SU-DHL-6 (cell line): Measurements from ENCODE around the gene TMEM184C.

ENCODE experiments used
- H2AFZ ChIP-seq: fragments of 200-600 bp; sonication (generic); 2 replicates; pipeline ENCODE4 v1.6.1; 2014; ENCODE audit warnings: low read depth, mild to moderate bottlenecking, moderate library complexity, mixed read lengths, antibody characterized with exemption, low read length; ENCODE audit not compliant: severe bottlenecking
- H3F3A ChIP-seq: fragments of 200-600 bp; shearing (Covaris generic); 2 replicates; pipeline ENCODE4 v1.6.0; 2016; ENCODE audit warnings: antibody characterized with exemption, mild to moderate bottlenecking; ENCODE audit not compliant: insufficient read depth
- H3K27ac ChIP-seq: fragments of 200-600 bp; sonication (generic); 2 replicates; pipeline ENCODE4 v1.5.1; 2016; ENCODE audit warnings: low read depth, mild to moderate bottlenecking, low read length, moderate library complexity, mixed read lengths
- H3K27me3 ChIP-seq: fragments of 200-600 bp; sonication (generic), shearing (Covaris generic); 2 replicates; pipeline ENCODE4 v1.6.0; 2014; ENCODE audit warnings: mild to moderate bottlenecking, low read length
- H3K36me3 ChIP-seq: fragments of 200-600 bp; sonication (generic); 2 replicates; pipeline ENCODE4 v1.6.1; 2014; ENCODE audit warnings: mild to moderate bottlenecking, low read length, mixed read lengths
- H3K4me2 ChIP-seq: fragments of 300-600, 200-600 bp; shearing (Covaris generic), sonication (generic); 2 replicates; pipeline ENCODE4 v1.6.0; 2014; ENCODE audit warnings: low read length, low read depth, mild to moderate bottlenecking; ENCODE audit not compliant: poor library complexity, severe bottlenecking
- H3K4me3 ChIP-seq: fragments of 200-600 bp; sonication (generic); 2 replicates; pipeline ENCODE4 v1.5.1; 2014; ENCODE audit warnings: antibody characterized with exemption, low read length, mild to moderate bottlenecking, mixed read lengths; ENCODE audit not compliant: insufficient read depth, poor library complexity, severe bottlenecking
- H3K79me2 ChIP-seq: fragments of 200-600 bp; sonication (generic); 2 replicates; pipeline ENCODE4 v1.6.1; 2014; ENCODE audit warnings: mild to moderate bottlenecking, low read length, moderate library complexity; ENCODE audit not compliant: insufficient read depth
- H3K9ac ChIP-seq: fragments of 200-600 bp; sonication (generic); 2 replicates; pipeline ENCODE4 v1.7.0; 2014; ENCODE audit warnings: mild to moderate bottlenecking, low read length
- H3K9me2 ChIP-seq: fragments of 200-600 bp; sonication (generic); replicated peaks from 2 replicates; pipeline ENCODE4 v1.6.1; 2014; ENCODE audit warnings: low read length; ENCODE audit not compliant: insufficient read depth
- H3K9me3 ChIP-seq: fragments of 200-600 bp; sonication (generic); 2 replicates; pipeline ENCODE4 v1.6.1; 2014; ENCODE audit warnings: low read length, mixed read lengths; ENCODE audit not compliant: insufficient read depth
- H4K20me1 ChIP-seq: fragments of 200-600 bp; sonication (generic); 2 replicates; pipeline ENCODE4 v1.6.1; 2014; ENCODE audit warnings: low read depth, mild to moderate bottlenecking, antibody characterized with exemption, low read length, moderate library complexity, mixed read lengths
- CTCF ChIP-seq: fragments of 200-600 bp; sonication (generic); IDR thresholded peaks from one replicate; pipeline ENCODE4 v1.5.1; 2017; ENCODE audit warnings: antibody characterized with exemption, mild to moderate bottlenecking, low read length, moderate library complexity; ENCODE audit not compliant: insufficient read depth, poor library complexity, severe bottlenecking
- EZH2phosphoT487 ChIP-seq: fragments of 200-600 bp; sonication (generic), shearing (Covaris generic); conservative IDR thresholded peaks from 2 replicates; pipeline ENCODE4 v1.6.1; 2018; ENCODE audit warnings: mild to moderate bottlenecking, antibody characterized with exemption, low read length, moderate library complexity, mixed read lengths

Gene TMEM184C

GRCh38 chr4:147626903-147627302, 9.7 kb downstream of the TMEM184C start:
- no peaks in the 10 kb centered on the region for H3K9me2 ChIP-seq
- H3K4me3 ChIP-seq: no peak overlapping the region
- H2AFZ ChIP-seq: no peak overlapping the region
- H3F3A ChIP-seq: peaks cover 8% of the 10 kb centered on the region; the same call in 1 of the 2 replicates
- TF ChIP-seq EZH2phosphoT487 (no peak), CTCF (no peak)
- H3K36me3 ChIP-seq: peaks cover 44% of the 10 kb centered on the region
- H3K4me2 ChIP-seq: no peak overlapping the region
- H3K27ac ChIP-seq: no peak overlapping the region
- H3K9me3 ChIP-seq: no peaks in the 10 kb centered on the region
- no peak overlapping the region for H3K9ac ChIP-seq
- H3K79me2 ChIP-seq: peaks cover 15% of the 10 kb centered on the region; the same call in 1 of the 2 replicates
- H4K20me1 ChIP-seq: no peaks in the 10 kb centered on the region
- no peaks in the 10 kb centered on the region for H3K27me3 ChIP-seq

- Histone ChIP-seq H3F3A (peaks cover 8% of the 10 kb centered on the region; the same call in 1 of the 2 replicates), H3K36me3 (peaks cover 44% of the 10 kb centered on the region), H3K79me2 (0 out of 2 replicates have a peak, but pooled peaks cover 4% of the 10 kb centered on the region), H3K4me2 (no peak overlapping the region), H2AFZ (no peak overlapping the region), H3K27ac (no peak overlapping the region), H3K9ac (no peak overlapping the region), H3K4me3 (no peak overlapping the region), H4K20me1 (no peaks in the 10 kb centered on the region), H3K9me3 (no peaks in the 10 kb centered on the region), H3K27me3 (no peaks in the 10 kb centered on the region), H3K9me2 (no peaks in the 10 kb centered on the region)
- TF ChIP-seq CTCF: no peak
- no peak for TF ChIP-seq EZH2phosphoT487
These were observed 11.2 kb downstream of the TMEM184C start for GRCh38 chr4:147628415-147628814.

GRCh38 chr4:147629783-147630730, 12.9 kb downstream of the TMEM184C start:
- Histone ChIP-seq H4K20me1 (no peaks in the 10 kb centered on the region), H3F3A (peaks cover 8% of the 10 kb centered on the region; the same call in 1 of the 2 replicates), H3K27me3 (no peaks in the 10 kb centered on the region), H3K4me2 (no peak overlapping the region), H3K9ac (no peak overlapping the region), H3K4me3 (no peak overlapping the region), H3K27ac (no peak overlapping the region), H3K79me2 (no peaks in the 10 kb centered on the region), H3K9me3 (no peaks in the 10 kb centered on the region), H3K36me3 (peaks cover 43% of the 10 kb centered on the region), H2AFZ (no peak overlapping the region), H3K9me2 (no peaks in the 10 kb centered on the region)
- TF ChIP-seq CTCF (no peak), EZH2phosphoT487 (no peak)
